ENCODE measurements around the gene ANK3. TPM values are rescaled to one million over a fixed set of nuclear protein-coding genes. Genes with fewer than 3 reads are reported as not detected.

ANK3 gene
- total RNA-seq, 2 experiments from 2014 or later, result 15.0 to 19.1 TPM

- Mint-ChIP-seq H3K36me3 (ENCODE audit: low read depth) (peaks cover 11% of the 10 kb centered on the region), H3K9me3 (no peaks in the 10 kb centered on the region), H3K27ac (no peak overlapping the region), H3K4me1 (no peaks in the 10 kb centered on the region), H3K27me3 (no peaks in the 10 kb centered on the region), H3K4me3 (no peak overlapping the region)
- CTCF ChIA-PET, result no interaction called here
- DNase-seq, result no peak
- POLR2A ChIA-PET, result no interaction called here
Measured at GRCh38 chr10:60155099-60155877, 234.4 kb downstream of the ANK3 start.

- H3K9me3 Mint-ChIP-seq, result no peaks in the 10 kb centered on the region
- DNase-seq, result no peak
- POLR2A ChIA-PET, result no interaction called here
- no peak overlapping the region for H3K27ac Mint-ChIP-seq
- H3K36me3 Mint-ChIP-seq (ENCODE audit: low read depth), result peaks cover 16% of the 10 kb centered on the region
- H3K27me3 Mint-ChIP-seq, result no peaks in the 10 kb centered on the region
- no peaks in the 10 kb centered on the region for H3K4me1 Mint-ChIP-seq
- CTCF ChIA-PET, result no interaction called here
- H3K4me3 Mint-ChIP-seq, result no peak overlapping the region
Measured at GRCh38 chr10:60149003-60149402, 240.7 kb downstream of the ANK3 start.

- H3K27ac Mint-ChIP-seq, result no peak overlapping the region
- no peak overlapping the region for H3K4me3 Mint-ChIP-seq
- no peaks in the 10 kb centered on the region for H3K27me3 Mint-ChIP-seq
- CTCF ChIA-PET, result no interaction called here
- no peaks in the 10 kb centered on the region for H3K9me3 Mint-ChIP-seq
- H3K4me1 Mint-ChIP-seq, result no peaks in the 10 kb centered on the region
- POLR2A ChIA-PET, result no interaction called here
- peaks cover 16% of the 10 kb centered on the region for H3K36me3 Mint-ChIP-seq (ENCODE audit: low read depth)
- DNase-seq, result no peak
Measured at GRCh38 chr10:60148266-60148840, 241.3 kb downstream of the ANK3 start.

GRCh38 chr10:60147576-60148265, 242.0 kb downstream of the ANK3 start:
- H3K9me3 Mint-ChIP-seq, result no peaks in the 10 kb centered on the region
- H3K4me3 Mint-ChIP-seq, result no peak overlapping the region
- ChIA-PET CTCF (no interaction called here), POLR2A (no interaction called here)
- DNase-seq, result no peak
- peaks cover 13% of the 10 kb centered on the region for H3K36me3 Mint-ChIP-seq (ENCODE audit: low read depth)
- no peaks in the 10 kb centered on the region for H3K4me1 Mint-ChIP-seq
- no peaks in the 10 kb centered on the region for H3K27me3 Mint-ChIP-seq
- no peak overlapping the region for H3K27ac Mint-ChIP-seq

- H3K4me3 Mint-ChIP-seq, result no peak overlapping the region
- H3K27me3 Mint-ChIP-seq, result no peaks in the 10 kb centered on the region
- H3K27ac Mint-ChIP-seq, result no peak overlapping the region
- H3K36me3 Mint-ChIP-seq (ENCODE audit: low read depth), result peaks cover 13% of the 10 kb centered on the region
- no peaks in the 10 kb centered on the region for H3K9me3 Mint-ChIP-seq
- ChIA-PET CTCF (no interaction called here), POLR2A (no interaction called here)
- no peaks in the 10 kb centered on the region for H3K4me1 Mint-ChIP-seq
- DNase-seq, result no peak
Measured at GRCh38 chr10:60147025-60147424, 242.7 kb downstream of the ANK3 start.

GRCh38 chr10:60144099-60144498, 245.6 kb downstream of the ANK3 start:
- H3K27me3 Mint-ChIP-seq, result no peaks in the 10 kb centered on the region
- H3K9me3 Mint-ChIP-seq, result no peaks in the 10 kb centered on the region
- H3K4me1 Mint-ChIP-seq, result no peaks in the 10 kb centered on the region
- POLR2A ChIA-PET, result no interaction called here
- no peak overlapping the region for H3K27ac Mint-ChIP-seq
- CTCF ChIA-PET, result no interaction called here
- H3K36me3 Mint-ChIP-seq (ENCODE audit: low read depth), result no peaks in the 10 kb centered on the region
- DNase-seq, result no peak
- H3K4me3 Mint-ChIP-seq, result no peak overlapping the region

- H3K4me3 Mint-ChIP-seq, result no peak overlapping the region
- ChIA-PET CTCF (no interaction called here), POLR2A (no interaction called here)
- no peaks in the 10 kb centered on the region for H3K9me3 Mint-ChIP-seq
- H3K27me3 Mint-ChIP-seq, result no peaks in the 10 kb centered on the region
- no peak overlapping the region for H3K27ac Mint-ChIP-seq
- H3K4me1 Mint-ChIP-seq, result no peaks in the 10 kb centered on the region
- DNase-seq, result no peak
- no peaks in the 10 kb centered on the region for H3K36me3 Mint-ChIP-seq (ENCODE audit: low read depth)
Measured at GRCh38 chr10:60142736-60143135, 246.9 kb downstream of the ANK3 start.

GRCh38 chr10:60141896-60142559, 247.6 kb downstream of the ANK3 start:
- H3K27me3 Mint-ChIP-seq, result no peaks in the 10 kb centered on the region
- ChIA-PET CTCF (no interaction called here), POLR2A (no interaction called here)
- no peaks in the 10 kb centered on the region for H3K9me3 Mint-ChIP-seq
- no peak overlapping the region for H3K4me3 Mint-ChIP-seq
- H3K4me1 Mint-ChIP-seq, result no peaks in the 10 kb centered on the region
- H3K36me3 Mint-ChIP-seq (ENCODE audit: low read depth), result no peaks in the 10 kb centered on the region
- H3K27ac Mint-ChIP-seq, result no peak overlapping the region
- DNase-seq, result no peak

GRCh38 chr10:60140651-60141632, 248.7 kb downstream of the ANK3 start:
- ChIA-PET POLR2A (no interaction called here), CTCF (interaction anchor here (0.6 kb wide), 1 partner anchor 566 kb away, joined by 3 read pairs; no protein-coding TSS in a partner anchor)
- Mint-ChIP-seq H3K4me1 (no peaks in the 10 kb centered on the region), H3K9me3 (no peaks in the 10 kb centered on the region), H3K27me3 (no peaks in the 10 kb centered on the region), H3K4me3 (no peak overlapping the region), H3K27ac (no peak overlapping the region), H3K36me3 (ENCODE audit: low read depth) (no peaks in the 10 kb centered on the region)
- no peak for DNase-seq

- H3K4me1 Mint-ChIP-seq, result peaks cover under 1% of the 10 kb centered on the region
- ChIA-PET POLR2A (interaction anchor here (0.6 kb wide), 1 partner anchor 653 kb away, joined by 3 read pairs; no protein-coding TSS in a partner anchor), CTCF (no interaction called here)
- no peak overlapping the region for H3K27ac Mint-ChIP-seq
- H3K4me3 Mint-ChIP-seq, result no peak overlapping the region
- peaks cover under 1% of the 10 kb centered on the region for H3K36me3 Mint-ChIP-seq (ENCODE audit: low read depth)
- no peaks in the 10 kb centered on the region for H3K9me3 Mint-ChIP-seq
- DNase-seq, result no peak
- no peaks in the 10 kb centered on the region for H3K27me3 Mint-ChIP-seq
Measured at GRCh38 chr10:60139798-60140566, 249.7 kb downstream of the ANK3 start.

GRCh38 chr10:60139290-60139689, 250.4 kb downstream of the ANK3 start:
- ChIA-PET CTCF (no interaction called here), POLR2A (no interaction called here)
- H3K36me3 Mint-ChIP-seq (ENCODE audit: low read depth), result peaks cover 2% of the 10 kb centered on the region
- no peaks in the 10 kb centered on the region for H3K27me3 Mint-ChIP-seq
- H3K9me3 Mint-ChIP-seq, result no peaks in the 10 kb centered on the region
- DNase-seq, result no peak
- H3K4me3 Mint-ChIP-seq, result no peak overlapping the region
- no peak overlapping the region for H3K27ac Mint-ChIP-seq
- peaks cover 2% of the 10 kb centered on the region for H3K4me1 Mint-ChIP-seq

GRCh38 chr10:60138842-60139241, 250.8 kb downstream of the ANK3 start:
- no peaks in the 10 kb centered on the region for H3K9me3 Mint-ChIP-seq
- ChIA-PET POLR2A (no interaction called here), CTCF (no interaction called here)
- peaks cover 2% of the 10 kb centered on the region for H3K36me3 Mint-ChIP-seq (ENCODE audit: low read depth)
- no peak overlapping the region for H3K27ac Mint-ChIP-seq
- H3K27me3 Mint-ChIP-seq, result no peaks in the 10 kb centered on the region
- no peak overlapping the region for H3K4me3 Mint-ChIP-seq
- no peak for DNase-seq
- H3K4me1 Mint-ChIP-seq, result peaks cover 2% of the 10 kb centered on the region

All from activated CD4-positive, alpha-beta memory T cell treated with anti-CD3 and anti-CD28 coated beads, Interleukin-2, amount 10 ng/mL, durations not matched to agents 7 days and 5 days (primary cell).